Activated effector memory CD4-positive, alpha-beta T cell treated with anti-CD3 and anti-CD28 coated beads, Interleukin-2, amount 50 U/mL, for 16 hours (primary cell): ENCODE data around the gene SERPINA5.

Experiments
- DNase-seq: peaks from one replicate; pipeline ENCODE4 v3.0.0-alpha.2; 2020

The SERPINA5 gene

DNA sequence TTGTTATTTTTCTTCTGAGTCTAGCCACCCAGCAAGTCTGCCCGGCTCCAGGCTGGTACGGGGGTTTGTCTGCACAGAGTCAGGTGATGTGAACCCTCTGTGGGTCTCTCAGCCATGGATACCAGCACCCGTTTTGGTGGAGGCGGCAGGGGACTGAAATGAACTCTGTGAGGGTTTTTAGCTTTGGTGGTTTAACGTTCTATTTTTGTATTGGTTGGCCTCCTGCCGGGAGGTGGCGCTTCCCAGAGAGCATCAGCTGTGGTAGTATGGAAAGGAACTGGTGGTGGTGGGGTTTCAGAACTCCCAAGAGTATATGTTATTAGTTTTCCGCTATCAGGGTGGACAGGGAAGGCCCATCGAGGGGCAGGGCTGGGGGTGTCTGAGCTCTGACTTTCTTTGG lies 25.2 kb upstream of the SERPINA5 start:
- no peak for DNase-seq

DNA sequence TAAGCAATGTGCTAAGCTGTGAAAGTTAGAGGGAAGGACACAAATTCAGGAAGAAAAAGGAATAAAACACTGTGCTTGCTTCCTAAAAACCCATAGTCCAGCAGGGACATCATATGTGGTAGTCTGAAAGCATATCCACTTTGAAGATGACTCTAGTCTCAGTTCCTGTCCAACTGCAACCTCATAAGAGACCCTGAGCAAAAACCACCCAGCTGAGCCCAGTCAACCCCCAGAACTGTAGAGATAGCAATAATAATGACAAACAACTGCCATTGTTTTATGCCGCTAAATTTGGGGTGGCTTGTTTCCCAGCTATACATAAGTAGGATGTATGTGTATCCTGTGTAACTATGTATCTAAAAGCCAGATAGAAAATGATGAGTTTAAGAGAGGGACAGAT lies 23.9 kb upstream of the SERPINA5 start:
- DNase-seq, result no peak

DNA sequence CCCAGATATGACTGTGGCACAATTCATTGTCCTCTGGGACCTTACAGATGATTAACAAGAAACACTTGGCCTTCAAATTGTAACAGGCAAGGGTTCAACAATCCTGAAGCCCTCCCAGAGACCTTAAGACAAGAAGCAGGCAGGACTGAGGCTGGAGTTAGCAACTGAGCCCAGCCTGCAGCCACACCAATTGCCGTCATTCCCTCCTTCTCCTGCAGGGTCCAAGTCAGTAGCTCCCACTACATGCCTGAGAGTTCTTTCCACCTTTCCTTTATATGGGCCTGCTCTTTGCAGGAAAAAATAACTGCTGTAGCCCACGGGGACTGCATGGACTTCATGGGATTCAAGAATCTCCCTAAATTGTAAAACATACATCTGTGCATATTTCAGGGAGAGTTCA lies 22.4 kb upstream of the SERPINA5 start:
- no peak for DNase-seq

DNA sequence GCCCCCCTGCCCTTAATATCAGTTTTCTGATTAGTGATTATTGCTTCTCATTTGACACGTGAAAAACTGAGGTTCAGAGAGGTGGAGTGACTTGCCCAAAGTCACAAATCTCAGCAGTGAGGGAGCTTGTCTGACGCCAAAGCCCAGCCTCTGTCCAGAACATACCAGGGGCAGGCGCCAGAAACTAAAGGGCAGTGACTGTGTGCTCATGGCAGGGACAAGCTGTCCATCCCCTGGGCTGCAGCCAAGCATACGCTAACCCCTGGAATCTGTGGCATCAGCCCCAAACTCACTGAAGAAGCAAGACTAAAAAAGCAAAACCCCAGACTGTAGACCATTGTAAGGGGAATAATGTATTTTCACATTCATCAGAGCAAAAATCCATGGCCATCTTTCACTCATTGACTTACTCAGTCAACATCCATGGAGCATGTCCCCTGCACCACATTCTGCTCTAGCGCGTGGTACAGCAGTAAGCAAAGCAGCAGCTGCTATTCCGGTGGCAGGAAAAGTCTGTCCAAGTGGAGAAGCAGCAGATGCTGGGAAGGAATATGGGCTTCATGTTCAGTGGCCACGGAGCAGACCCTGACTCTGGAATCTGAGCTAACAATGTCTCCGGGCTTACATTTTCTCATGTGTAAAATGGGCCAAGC lies 21.5 kb upstream of the SERPINA5 start:
- no peak for DNase-seq

DNA sequence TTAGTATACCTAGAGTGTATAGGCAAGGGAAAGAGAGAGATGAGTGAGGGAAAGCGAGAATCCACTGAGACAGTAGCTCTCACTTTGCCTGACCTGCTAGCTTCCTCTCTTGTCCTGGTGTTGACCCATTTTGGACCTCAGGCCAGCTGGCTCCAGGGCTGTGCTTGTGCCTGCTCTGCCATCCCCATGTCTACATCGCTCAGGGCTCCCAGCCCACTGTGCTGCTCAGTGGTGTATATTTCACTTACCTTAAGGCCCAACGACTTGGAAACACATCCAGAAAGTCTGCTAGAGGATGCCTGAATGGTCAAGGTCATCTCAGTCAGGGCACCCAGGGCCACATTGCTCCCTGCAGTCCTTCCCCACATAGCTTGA lies 20.9 kb upstream of the SERPINA5 start:
- no peak for DNase-seq

DNA sequence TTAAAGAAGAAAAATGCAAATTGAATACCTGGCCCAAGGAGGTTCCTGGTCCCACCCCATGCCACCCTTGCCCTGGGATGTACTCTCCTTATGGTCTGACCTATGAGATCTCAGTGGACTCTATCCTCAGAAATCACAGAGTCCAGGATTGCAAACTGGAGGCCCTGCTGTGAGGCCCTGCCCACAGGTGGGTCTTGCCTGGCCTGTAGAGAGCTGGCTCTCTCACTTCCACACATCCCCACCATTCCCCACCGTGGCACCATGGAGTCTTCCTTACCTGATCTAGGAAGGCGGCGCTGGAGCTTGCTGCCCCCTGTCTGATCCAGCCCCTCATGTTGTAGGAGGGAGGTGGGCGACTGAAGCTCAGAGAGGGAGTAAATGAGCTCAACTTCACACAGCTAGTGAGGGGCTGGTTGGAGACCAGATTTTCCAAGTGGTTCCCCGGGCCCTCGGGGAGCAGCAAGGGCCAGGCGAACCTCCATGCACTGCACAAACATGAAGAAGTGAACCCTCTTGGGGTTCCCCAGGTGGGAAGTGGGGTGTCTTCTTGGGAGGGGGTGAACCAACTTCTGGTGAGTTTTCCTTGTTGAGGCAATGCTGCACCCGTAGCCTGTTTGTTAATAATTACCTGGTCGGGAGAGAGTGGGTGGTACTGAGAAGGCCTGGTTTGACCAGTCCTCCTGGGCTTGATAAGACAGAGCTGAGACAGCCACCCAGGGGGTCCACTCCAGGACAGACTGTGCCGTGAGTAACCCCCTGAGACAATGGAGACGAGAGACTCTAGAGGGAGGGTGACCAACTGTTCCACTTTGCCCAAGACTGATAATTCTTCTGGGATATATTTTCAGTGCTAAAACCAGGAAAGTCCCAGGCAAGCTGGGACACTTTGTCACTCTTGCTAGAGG lies 20.2 kb upstream of the SERPINA5 start, which contains the start of gene SERPINA4:
SERPINA4 (plus strand) TSS at position 692 of the 905 bp plus-strand sequence. CDS start 2,041 bp downstream, outside the sequence.
- no peak for DNase-seq

DNA sequence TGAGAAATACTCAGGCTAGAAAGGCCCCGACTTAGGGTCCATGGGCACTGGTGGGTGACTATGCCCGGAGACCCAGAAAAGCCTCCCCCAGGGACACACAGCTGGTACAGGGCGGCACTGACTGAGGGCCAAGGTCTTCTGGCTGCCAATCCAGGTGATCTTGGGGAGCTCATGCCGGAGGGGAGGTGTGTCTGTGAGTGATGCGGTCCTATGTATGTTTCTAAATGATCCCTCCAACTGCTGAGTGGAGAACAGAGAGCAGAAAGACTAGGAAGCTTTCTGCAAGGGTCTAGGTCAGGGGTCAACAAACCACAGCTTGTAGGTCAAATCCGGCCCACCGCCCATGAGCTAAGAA lies 19.6 kb upstream of the SERPINA5 start:
- DNase-seq, result no peak

DNA sequence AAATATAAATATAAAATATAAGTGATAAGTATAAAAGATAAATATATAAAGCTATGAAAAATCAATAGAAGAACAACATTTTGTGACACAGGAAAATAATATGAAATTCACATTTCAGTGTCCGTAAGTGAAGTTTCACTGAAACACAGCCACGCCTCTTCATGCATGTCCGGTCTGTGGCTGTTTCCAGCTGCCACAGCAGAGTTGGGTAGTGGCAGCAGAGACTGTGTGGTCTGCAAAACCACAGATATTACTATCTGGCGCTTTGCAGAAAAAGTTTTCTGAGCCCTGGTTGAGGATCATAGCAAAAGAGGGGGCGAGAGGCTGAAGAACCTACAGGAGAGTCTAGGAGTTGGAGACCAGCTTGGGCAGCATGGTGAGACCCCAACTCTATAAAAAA lies 19.2 kb upstream of the SERPINA5 start:
- DNase-seq, result no peak

DNA sequence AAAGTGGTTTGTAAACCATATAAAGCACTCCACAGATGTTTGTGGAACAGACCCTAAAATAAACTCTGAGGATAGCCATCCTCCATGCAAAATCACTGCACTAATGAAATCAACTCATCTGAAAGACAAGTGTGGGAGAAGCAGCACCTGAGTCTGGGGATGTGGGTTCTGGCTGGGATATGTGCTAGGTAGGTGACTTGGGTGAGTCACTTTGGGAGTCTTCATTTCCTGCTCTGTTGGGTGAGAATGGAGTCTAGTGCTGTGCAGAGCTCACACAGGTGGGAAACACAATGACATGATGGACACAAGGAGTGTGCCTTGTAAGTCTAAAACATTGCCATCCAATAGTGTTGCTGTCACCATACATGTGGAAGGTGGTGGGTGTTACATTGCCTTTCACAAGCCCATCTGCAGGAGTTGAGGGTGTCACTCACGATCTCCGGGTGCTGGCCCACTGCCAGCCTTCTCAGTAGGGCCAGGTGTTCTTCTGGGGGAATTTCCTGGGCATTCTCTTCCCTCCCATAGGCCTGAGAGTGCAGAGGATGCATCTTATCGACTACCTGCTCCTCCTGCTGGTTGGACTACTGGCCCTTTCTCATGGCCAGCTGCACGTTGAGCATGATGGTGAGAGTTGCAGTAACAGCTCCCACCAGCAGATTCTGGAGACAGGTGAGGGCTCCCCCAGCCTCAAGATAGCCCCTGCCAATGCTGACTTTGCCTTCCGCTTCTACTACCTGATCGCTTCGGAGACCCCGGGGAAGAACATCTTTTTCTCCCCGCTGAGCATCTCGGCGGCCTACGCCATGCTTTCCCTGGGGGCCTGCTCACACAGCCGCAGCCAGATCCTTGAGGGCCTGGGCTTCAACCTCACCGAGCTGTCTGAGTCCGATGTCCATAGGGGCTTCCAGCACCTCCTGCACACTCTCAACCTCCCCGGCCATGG lies 18.0 kb upstream of the SERPINA5 start:
- DNase-seq, result no peak

DNA sequence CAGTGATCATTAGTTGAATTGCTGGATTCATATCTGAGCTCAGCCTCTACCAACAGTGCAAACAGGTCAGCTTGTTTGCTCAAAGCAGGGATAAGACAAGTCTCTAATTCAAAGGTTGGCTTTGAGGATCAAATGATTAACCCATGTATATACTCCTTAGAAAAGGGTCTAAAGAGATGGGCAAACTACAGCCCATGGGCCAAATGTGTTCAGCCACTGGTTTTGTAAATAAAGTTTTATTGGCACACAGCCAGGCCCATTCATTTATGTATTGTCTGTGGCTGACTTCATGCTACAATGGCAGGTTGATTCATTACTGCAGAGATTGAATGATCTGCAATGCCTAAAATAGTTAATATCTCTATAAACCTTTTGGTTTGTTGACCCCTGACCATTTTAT lies 16.8 kb upstream of the SERPINA5 start:
- no peak for DNase-seq

DNA sequence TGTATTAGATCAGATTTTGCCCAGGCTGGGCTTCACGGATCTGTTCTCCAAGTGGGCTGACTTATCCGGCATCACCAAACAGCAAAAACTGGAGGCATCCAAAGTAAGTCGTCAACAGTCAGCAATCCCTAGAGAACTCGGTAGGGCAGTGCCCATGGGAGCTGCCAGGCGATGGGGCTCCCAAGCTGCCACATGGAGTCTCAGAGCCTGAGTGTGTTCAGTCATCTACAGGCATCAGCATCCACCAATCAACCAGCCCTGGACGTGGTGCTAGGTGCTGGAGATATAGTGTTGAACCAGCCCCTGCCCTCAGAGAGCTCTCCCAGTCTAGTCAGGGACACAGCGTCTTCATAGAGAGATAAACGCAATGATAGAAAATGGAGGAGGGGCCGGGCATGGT lies 13.0 kb upstream of the SERPINA5 start:
- no peak for DNase-seq

DNA sequence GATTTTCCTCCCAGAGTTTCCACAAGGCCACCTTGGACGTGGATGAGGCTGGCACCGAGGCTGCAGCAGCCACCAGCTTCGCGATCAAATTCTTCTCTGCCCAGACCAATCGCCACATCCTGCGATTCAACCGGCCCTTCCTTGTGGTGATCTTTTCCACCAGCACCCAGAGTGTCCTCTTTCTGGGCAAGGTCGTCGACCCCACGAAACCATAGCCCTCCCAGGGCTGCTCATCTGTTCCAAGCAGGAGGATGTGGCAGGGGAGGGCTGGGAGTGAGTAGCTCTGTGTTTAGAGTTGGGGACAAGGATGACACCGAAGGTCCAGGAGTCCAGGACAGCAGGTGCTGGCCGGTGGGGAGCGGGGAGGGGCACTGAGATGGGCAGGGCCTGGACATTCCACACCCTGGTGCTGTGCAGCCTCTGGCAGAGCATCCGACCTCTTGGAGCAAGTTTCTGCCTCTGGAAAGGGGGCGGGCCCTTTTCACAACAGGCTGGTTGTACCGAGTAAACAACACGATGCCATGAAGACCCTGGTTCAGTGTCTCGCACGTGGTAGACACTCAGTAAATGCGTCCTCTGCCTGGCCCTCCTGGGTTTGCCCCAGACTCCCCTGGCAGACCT lies 11.7 kb upstream of the SERPINA5 start:
- DNase-seq, result no peak

DNA sequence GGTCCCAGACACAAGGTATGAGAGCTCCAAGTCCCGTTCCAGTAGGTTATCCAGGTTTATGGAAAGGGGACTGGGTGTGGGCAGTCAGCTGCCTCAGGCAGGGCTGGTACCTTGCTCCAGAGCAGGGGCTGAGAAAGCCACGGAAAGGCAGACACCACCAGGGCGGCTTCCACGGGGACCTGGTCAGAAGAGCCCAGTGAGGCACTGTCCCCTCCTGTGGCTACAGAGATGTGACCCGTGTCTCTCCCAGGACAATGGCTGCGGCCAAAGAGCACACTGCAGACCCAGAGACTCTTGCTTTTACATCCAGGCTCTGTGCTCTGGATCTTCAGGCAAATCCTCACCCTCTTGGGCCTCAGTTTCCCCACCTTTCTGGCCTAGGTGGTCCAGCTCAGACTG lies 11.2 kb upstream of the SERPINA5 start:
- no peak for DNase-seq

DNA sequence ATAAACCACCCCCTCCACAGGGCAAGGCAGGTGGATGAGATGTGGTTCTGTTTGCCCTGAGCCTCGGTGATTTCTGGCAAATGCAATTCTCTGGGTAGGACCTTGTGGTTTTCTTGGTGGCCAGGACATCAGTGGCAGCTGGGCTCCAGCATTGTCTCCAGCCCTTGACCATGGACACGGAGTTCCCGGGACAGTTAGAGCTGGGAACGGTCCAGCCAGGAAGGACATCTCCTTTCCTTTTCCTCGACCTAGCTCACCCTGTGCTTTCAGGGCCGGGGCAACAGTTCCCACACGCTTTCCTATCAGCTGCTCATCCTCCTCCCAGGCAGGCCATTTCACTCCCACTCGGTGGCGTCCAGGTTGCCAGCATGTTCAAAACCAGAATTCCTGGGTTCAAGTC lies 10.8 kb upstream of the SERPINA5 start:
- DNase-seq, result no peak

DNA sequence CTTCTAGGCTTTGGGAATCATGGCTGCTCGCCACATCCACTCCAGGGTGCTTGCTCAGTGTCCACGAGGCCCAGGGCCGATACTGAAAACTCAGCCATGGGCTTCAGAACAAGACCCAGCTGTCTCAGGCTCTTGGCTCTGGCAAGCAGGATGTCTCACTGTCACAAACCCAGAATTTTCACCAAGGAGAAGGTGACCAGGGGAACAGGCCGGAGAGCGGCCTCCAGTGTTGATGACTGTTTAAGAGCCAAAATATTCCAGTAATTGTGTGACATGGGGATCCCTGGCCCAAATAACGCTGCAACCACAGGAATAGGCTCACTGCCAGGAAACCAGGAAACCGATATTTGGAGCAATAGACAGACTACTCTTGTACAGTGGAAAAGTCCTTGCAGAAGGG lies 9.8 kb upstream of the SERPINA5 start:
- DNase-seq, result no peak

DNA sequence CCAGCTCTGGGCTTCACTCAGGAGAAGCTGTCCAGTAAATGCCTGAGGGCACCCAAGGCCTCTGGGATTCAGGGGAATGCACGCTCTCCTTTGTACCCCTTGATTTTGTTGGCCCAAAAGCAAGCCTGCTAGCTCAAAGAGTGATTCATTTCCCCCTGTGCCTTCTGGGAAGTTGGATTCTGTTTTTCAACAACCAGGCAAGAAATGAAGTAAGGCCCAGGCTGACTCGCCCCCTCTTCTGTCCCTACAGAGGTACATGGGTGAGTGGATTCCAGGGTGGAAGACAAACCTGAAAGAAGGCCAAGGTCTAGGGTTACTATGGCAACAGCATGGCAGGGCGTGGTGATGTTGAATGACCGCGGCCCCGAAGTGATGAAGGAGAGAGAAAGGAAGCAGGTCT lies 9.3 kb upstream of the SERPINA5 start:
- DNase-seq, result no peak

DNA sequence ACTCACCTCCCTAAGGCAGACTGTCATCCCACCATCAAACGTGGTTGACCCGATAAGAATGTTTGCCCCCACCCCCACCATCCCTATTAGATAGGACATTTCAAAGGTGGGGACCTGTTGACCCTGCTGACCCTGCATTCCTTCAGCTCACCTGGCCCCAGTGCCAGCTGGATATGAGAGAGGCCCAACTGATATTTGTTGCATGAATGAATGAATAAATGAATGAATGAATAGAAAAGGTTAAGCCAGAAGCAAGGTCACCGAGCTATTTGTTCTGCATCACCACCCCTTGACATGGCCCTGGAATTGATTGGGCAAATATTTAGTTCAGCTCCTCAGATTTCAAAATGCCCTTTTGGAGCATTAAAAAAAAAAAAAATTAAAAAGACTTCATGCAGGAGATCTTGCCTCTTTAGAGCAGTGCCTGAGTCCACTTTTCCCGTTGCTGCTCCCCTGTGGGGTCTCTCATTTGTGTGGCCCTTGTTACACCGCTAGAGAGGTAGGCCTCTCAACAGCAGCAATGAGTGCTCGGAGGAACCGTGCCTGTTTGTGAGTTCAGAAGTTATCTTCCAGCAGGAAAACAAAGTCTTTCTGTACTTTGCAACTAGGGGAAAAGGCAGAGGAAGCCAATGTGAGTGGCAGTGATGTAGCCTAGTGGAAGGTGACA lies 8.5 kb upstream of the SERPINA5 start:
- DNase-seq, result no peak

DNA sequence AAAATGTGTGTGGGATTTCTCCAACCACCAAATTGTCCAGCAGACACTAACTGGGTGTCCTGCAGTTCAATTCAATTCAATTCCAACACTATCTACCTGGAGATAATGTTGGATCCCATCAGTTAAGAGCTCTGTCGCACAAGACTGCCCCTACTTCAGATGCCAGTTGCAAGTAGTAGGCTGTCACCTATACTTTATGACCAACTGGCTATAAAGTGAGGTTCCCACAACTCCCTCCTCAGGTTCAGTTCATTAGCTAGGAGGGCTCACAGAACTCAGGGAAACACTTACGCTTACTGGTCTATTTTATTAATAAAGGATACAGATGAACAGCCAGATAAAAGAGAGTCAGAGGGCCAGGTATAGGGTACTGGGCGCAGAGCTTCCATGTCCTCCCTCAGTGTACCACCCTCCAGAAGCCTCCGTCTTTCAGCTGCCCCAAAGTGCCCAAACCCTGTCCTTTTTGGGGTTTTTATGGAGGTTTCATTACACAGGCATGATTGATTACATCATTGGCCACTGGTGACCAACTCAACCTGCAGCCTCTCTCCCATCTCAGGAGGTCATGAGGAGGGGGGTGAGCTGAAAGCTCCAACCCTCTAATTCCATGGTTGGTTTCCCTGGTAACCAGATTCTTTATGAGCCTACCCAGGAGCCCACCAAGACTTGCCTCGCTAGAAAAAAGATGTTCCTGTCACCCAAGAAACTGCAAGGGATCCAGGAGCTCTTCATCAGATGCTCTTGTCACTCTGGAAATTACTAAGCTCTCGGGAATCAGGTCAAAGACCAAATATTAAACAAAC lies 7.5 kb upstream of the SERPINA5 start:
- DNase-seq, result no peak

DNA sequence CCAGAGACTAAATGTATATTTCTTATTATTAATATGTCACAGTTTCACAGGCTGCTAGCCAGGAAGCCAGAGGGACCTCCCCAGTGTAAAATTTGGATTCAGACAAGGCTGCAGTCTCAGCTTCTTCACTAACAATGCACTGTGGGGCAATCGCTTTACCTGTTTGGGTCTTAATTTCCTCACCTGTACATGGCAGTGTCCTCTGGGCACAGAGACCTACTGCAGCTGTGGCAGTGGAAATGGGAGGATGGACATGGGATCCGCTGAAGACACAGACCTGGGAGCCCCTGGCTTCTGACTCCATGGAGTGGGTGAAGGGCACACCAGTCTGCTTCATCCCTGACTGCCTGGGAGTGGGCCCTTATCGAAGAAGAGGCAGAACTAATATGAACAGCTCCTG lies 6.9 kb upstream of the SERPINA5 start:
- no peak for DNase-seq

DNA sequence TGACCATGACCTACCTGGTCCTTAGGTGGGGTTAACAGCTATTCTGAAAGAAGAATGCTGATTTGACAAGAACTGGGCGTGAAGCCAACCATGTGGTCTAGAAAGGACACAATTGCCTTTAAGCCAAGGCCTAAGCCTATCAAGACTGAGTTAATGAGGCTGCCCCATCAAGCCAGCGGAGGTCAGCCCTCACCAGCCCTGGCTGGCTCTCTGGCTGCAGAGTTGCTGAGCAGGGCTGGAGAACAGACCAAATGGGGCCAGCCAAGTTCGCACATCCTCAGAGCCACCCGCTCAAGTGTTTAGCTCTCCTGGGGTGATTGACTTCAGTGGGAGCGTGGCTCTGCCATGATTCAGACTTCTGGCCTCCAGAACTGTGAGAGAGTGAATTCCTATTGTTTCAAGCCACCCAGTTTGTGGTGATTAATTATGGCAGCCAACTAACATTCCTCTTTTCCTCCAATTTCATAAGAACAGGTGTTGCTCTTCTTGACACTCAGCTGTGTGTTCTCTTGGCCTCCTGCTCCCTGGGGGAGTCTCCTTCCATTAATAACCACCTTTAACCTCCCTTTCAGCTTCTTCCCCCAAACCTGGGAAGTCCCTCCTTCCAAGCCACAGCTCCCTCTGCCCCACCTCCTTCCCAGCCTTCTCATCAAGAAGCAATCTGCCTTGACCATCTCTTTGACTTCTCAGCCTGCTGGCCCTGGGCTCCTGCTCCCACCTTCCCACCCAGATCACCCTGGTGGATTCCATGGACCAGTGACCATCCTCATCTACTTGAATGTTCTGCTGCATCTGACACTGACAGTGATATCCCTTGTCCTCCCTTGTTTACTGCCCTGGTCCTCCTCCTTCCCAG lies 5.3 kb upstream of the SERPINA5 start:
- no peak for DNase-seq
